Neural progenitor cell (in vitro differentiated cells): ENCODE results near the gene RAPGEF6. TPM values are rescaled to one million over a fixed set of nuclear protein-coding genes. Genes with fewer than 3 reads are reported as not detected.

Experiments used
- DNase-seq: peaks from one replicate; pipeline ENCODE4 v3.0.0-alpha.2; 2016; ENCODE audit warnings: low spot score
- H2AFZ ChIP-seq: fragments of 200-600 bp; sonication (generic); replicated peaks from 2 replicates; pipeline ENCODE4 v1.6.1; 2016; ENCODE audit warnings: antibody characterized with exemption
- H3F3A ChIP-seq: fragments of 200-600 bp; sonication (generic); 2 replicates; pipeline ENCODE4 v1.6.1; 2016; ENCODE audit warnings: antibody characterized with exemption, low read depth
- H3K27ac ChIP-seq: fragments of 200-600 bp; sonication (generic); 2 replicates; pipeline ENCODE4 v1.5.1; 2016; ENCODE audit warnings: mild to moderate bottlenecking
- H3K27me3 ChIP-seq: fragments of 200-600 bp; sonication (generic); 2 replicates; pipeline ENCODE4 v1.6.1; 2016; ENCODE audit warnings: mild to moderate bottlenecking, moderate library complexity
- H3K36me3 ChIP-seq: fragments of 200-600 bp; sonication (generic); 2 replicates; pipeline ENCODE4 v1.5.1; 2016
- H3K4me1 ChIP-seq: fragments of 200-600 bp; sonication (generic); 2 replicates; pipeline ENCODE4 v1.6.1; 2016; ENCODE audit warnings: mixed run types
- H3K4me2 ChIP-seq: fragments of 200-600 bp; sonication (generic); 2 replicates; pipeline ENCODE4 v1.6.1; 2016
- H3K4me3 ChIP-seq: fragments of 200-600 bp; sonication (generic); 2 replicates; pipeline ENCODE4 v1.5.1; 2016
- H3K79me2 ChIP-seq: fragments of 200-600 bp; sonication (generic); 2 replicates; pipeline ENCODE4 v1.6.1; 2016; ENCODE audit warnings: low read depth
- H3K9ac ChIP-seq: fragments of 200-600 bp; sonication (generic); 2 replicates; pipeline ENCODE4 v1.6.1; 2016
- H3K9me3 ChIP-seq: fragments of 200-600 bp; sonication (generic); 2 replicates; pipeline ENCODE4 v1.5.1; 2016; ENCODE audit warnings: low read depth
- H4K20me1 ChIP-seq: fragments of 200-600 bp; sonication (generic); 2 replicates; pipeline ENCODE4 v1.6.1; 2016; ENCODE audit warnings: low read depth
- H3K27ac Mint-ChIP-seq: 3 replicates; pipeline ENCODE4 v1.8.0; 2021; ENCODE audit warnings: mixed read lengths
- H3K27me3 Mint-ChIP-seq: 2 replicates; pipeline ENCODE4 v1.8.0; 2022; ENCODE audit warnings: low read depth, mild to moderate bottlenecking, inconsistent platforms, moderate library complexity, mixed read lengths; ENCODE audit not compliant: insufficient read depth
- H3K36me3 Mint-ChIP-seq: 3 replicates; pipeline ENCODE4 v1.8.0; 2021; ENCODE audit warnings: mixed read lengths
- H3K4me1 Mint-ChIP-seq: 3 replicates; pipeline ENCODE4 v1.8.0; 2021; ENCODE audit warnings: mixed read lengths
- H3K4me3 Mint-ChIP-seq: 3 replicates; pipeline ENCODE4 v1.8.0; 2021; ENCODE audit warnings: mild to moderate bottlenecking, moderate library complexity, mixed read lengths
- H3K9me3 Mint-ChIP-seq: 3 replicates; pipeline ENCODE4 v1.8.0; 2020; ENCODE audit warnings: mixed read lengths
- CTCF ChIP-seq: fragments of 200-600 bp; sonication (generic); IDR thresholded peaks from 2 replicates; pipeline ENCODE4 v1.5.1; 2017; ENCODE audit warnings: antibody characterized with exemption, mild to moderate bottlenecking
- EZH2 ChIP-seq: fragments of 200-600 bp; sonication (generic); IDR thresholded peaks from 2 replicates; pipeline ENCODE4 v1.6.1; 2017; ENCODE audit warnings: antibody characterized with exemption, mild to moderate bottlenecking, moderate library complexity
- EZH2phosphoT487 ChIP-seq: fragments of 200-600 bp; sonication (generic); IDR thresholded peaks from 2 replicates; pipeline ENCODE4 v1.6.1; 2017; ENCODE audit warnings: antibody characterized with exemption
- total RNA-seq: library from RNA; depleted of rRNA; stranded (reverse); fragments of >200 nt; gene quantifications from 2 replicates; pipeline ENCODE4 v1.2.3, GENCODE V29; 2015; ENCODE audit warnings: low replicate concordance

The RAPGEF6 gene
- total RNA-seq, 1 donor from 2014 or later: 18.1 TPM

GRCh38 chr5:131545845-131546244 is 89.2 kb downstream of the RAPGEF6 start:
- Histone ChIP-seq H3K4me3 (no peak overlapping the region), H3K79me2 (no peaks in the 10 kb centered on the region), H3F3A (no peaks in the 10 kb centered on the region), H3K27me3 (no peaks in the 10 kb centered on the region), H3K9me3 (no peaks in the 10 kb centered on the region), H3K4me1 (no peaks in the 10 kb centered on the region), H3K9ac (no peak overlapping the region), H3K4me2 (no peak overlapping the region), H3K27ac (no peak overlapping the region), H3K36me3 (peaks cover 4% of the 10 kb centered on the region), H2AFZ (no peak overlapping the region), H4K20me1 (no peaks in the 10 kb centered on the region)
- TF ChIP-seq EZH2phosphoT487 (no peak), CTCF (no peak), EZH2 (no peak)
- no peaks in the 10 kb centered on the region for H3K27me3 Mint-ChIP-seq
- H3K9me3 Mint-ChIP-seq: no peaks in the 10 kb centered on the region
- no peak overlapping the region for H3K4me3 Mint-ChIP-seq
- H3K36me3 Mint-ChIP-seq: peaks cover 9% of the 10 kb centered on the region
- no peak for DNase-seq
- no peak overlapping the region for H3K27ac Mint-ChIP-seq
- peaks cover 2% of the 10 kb centered on the region for H3K4me1 Mint-ChIP-seq

- no peaks in the 10 kb centered on the region for H4K20me1 ChIP-seq
- H2AFZ ChIP-seq: no peak overlapping the region
- no peak overlapping the region for H3K4me2 ChIP-seq
- Mint-ChIP-seq H3K27me3 (peaks cover 2% of the 10 kb centered on the region), H3K9me3 (no peaks in the 10 kb centered on the region), H3K27ac (no peak overlapping the region), H3K4me3 (no peak overlapping the region), H3K4me1 (peaks cover 2% of the 10 kb centered on the region), H3K36me3 (peaks cover 13% of the 10 kb centered on the region)
- H3K27ac ChIP-seq: no peak overlapping the region
- H3K4me1 ChIP-seq: no peaks in the 10 kb centered on the region
- H3K9ac ChIP-seq: no peak overlapping the region
- H3K36me3 ChIP-seq: peaks cover 4% of the 10 kb centered on the region
- no peaks in the 10 kb centered on the region for H3K9me3 ChIP-seq
- no peaks in the 10 kb centered on the region for H3K27me3 ChIP-seq
- no peaks in the 10 kb centered on the region for H3F3A ChIP-seq
- TF ChIP-seq CTCF: no peak
- no peak for TF ChIP-seq EZH2
- TF ChIP-seq EZH2phosphoT487: no peak
- DNase-seq: no peak
- no peak overlapping the region for H3K4me3 ChIP-seq
- H3K79me2 ChIP-seq: no peaks in the 10 kb centered on the region
Measured at GRCh38 chr5:131542723-131543122, 92.3 kb downstream of the RAPGEF6 start.

- Histone ChIP-seq H3K27me3 (no peaks in the 10 kb centered on the region), H3K4me1 (no peaks in the 10 kb centered on the region), H3F3A (no peaks in the 10 kb centered on the region), H3K27ac (no peak overlapping the region), H3K9ac (no peak overlapping the region), H4K20me1 (no peaks in the 10 kb centered on the region), H3K9me3 (no peaks in the 10 kb centered on the region), H3K4me2 (no peak overlapping the region), H3K36me3 (peaks cover 3% of the 10 kb centered on the region), H3K4me3 (no peak overlapping the region), H3K79me2 (no peaks in the 10 kb centered on the region), H2AFZ (no peak overlapping the region)
- H3K4me1 Mint-ChIP-seq: peaks cover 2% of the 10 kb centered on the region
- H3K36me3 Mint-ChIP-seq: peaks cover 12% of the 10 kb centered on the region
- no peak for TF ChIP-seq EZH2
- no peak for TF ChIP-seq EZH2phosphoT487
- TF ChIP-seq CTCF: no peak
- no peak overlapping the region for H3K4me3 Mint-ChIP-seq
- peaks cover 2% of the 10 kb centered on the region for H3K27me3 Mint-ChIP-seq
- no peak overlapping the region for H3K27ac Mint-ChIP-seq
- no peak for DNase-seq
- no peaks in the 10 kb centered on the region for H3K9me3 Mint-ChIP-seq
Measured at GRCh38 chr5:131541762-131542161, 93.3 kb downstream of the RAPGEF6 start.
